WTC11 (cell line): ENCODE measurements around the gene DTNB. TPM values are rescaled to one million over a fixed set of nuclear protein-coding genes. Genes with fewer than 3 reads are reported as not detected.

Experiments
- ATAC-seq: fragments of 200-7000 bp; cut with Tn5 transposase; 2 replicates; pipeline ENCODE4 v1.10.0; 2021; ENCODE audit warnings: mild to moderate bottlenecking, moderate library complexity
- CTCF ChIA-PET: fragments of 300-600 bp; sonication (Branson Sonifier 250); formaldehyde crosslinking; loops from one replicate; lab custom pipeline; 2021; ENCODE audit warnings: antibody characterized with exemption; lab: Charles Lee
- POLR2A ChIA-PET: fragments of 350-600 bp; sonication (Branson Sonifier 250); formaldehyde crosslinking; loops from one replicate; lab custom pipeline; 2021; ENCODE audit warnings: antibody characterized with exemption; lab: Charles Lee
- DNase-seq: peaks from one replicate; pipeline ENCODE4 v3.0.0; 2021; ENCODE audit warnings: low spot score
- H3K27ac Mint-ChIP-seq: 2 replicates; pipeline ENCODE4 v1.8.0; 2021; ENCODE audit warnings: mixed read lengths
- H3K27me3 Mint-ChIP-seq: 2 replicates; pipeline ENCODE4 v1.8.0; 2021; ENCODE audit warnings: low read depth, mild to moderate bottlenecking, moderate library complexity, mixed read lengths
- H3K36me3 Mint-ChIP-seq: 2 replicates; pipeline ENCODE4 v1.8.0; 2021; ENCODE audit warnings: mixed read lengths
- H3K4me1 Mint-ChIP-seq: 2 replicates; pipeline ENCODE4 v1.8.0; 2022; ENCODE audit warnings: mixed read lengths
- H3K4me3 Mint-ChIP-seq: 2 replicates; pipeline ENCODE4 v1.8.0; 2021; ENCODE audit warnings: mild to moderate bottlenecking, moderate library complexity, mixed read lengths
- H3K9me3 Mint-ChIP-seq: 2 replicates; pipeline ENCODE4 v1.8.0; 2021; ENCODE audit warnings: mixed read lengths
- AFF4 ChIP-seq: sonication (generic); formaldehyde crosslinking; IDR thresholded peaks from 2 replicates; pipeline ENCODE4 v1.8.1; 2023; ENCODE audit warnings: mild to moderate bottlenecking, missing genetic modification reagents, borderline replicate concordance
- CBFB ChIP-seq: sonication (generic); formaldehyde crosslinking; IDR thresholded peaks from 2 replicates; pipeline ENCODE4 v1.8.1; 2022; ENCODE audit warnings: mild to moderate bottlenecking, low read depth, missing genetic modification reagents
- CREB1 ChIP-seq: sonication (generic); formaldehyde crosslinking; IDR thresholded peaks from 2 replicates; pipeline ENCODE4 v1.8.0; 2023; ENCODE audit warnings: mild to moderate bottlenecking, missing genetic modification reagents
- ERG ChIP-seq: fragments of 250-450 bp; sonication (Bioruptor Pico); IDR thresholded peaks from 2 replicates; pipeline ENCODE4 v1.8.0; 2021; ENCODE audit warnings: mild to moderate bottlenecking
- FOXJ3 ChIP-seq: sonication (generic); formaldehyde crosslinking; IDR thresholded peaks from 2 replicates; pipeline ENCODE4 v1.9.0; 2021; ENCODE audit warnings: missing genetic modification reagents, mild to moderate bottlenecking, borderline replicate concordance
- FOXP1 ChIP-seq: sonication (generic); formaldehyde crosslinking; IDR thresholded peaks from 2 replicates; pipeline ENCODE4 v1.8.0; 2022; ENCODE audit warnings: missing genetic modification reagents, mild to moderate bottlenecking, moderate library complexity, borderline replicate concordance
- GABPB1 ChIP-seq: sonication (generic); formaldehyde crosslinking; IDR thresholded peaks from 2 replicates; pipeline ENCODE4 v1.8.1; 2023; ENCODE audit warnings: mild to moderate bottlenecking, missing genetic modification reagents
- GTF2I ChIP-seq: fragments of 250-450 bp; sonication (Bioruptor Pico); conservative IDR thresholded peaks from 2 replicates; pipeline ENCODE4 v1.4.0; 2021; ENCODE audit warnings: mild to moderate bottlenecking
- HMGXB4 ChIP-seq: sonication (generic); formaldehyde crosslinking; IDR thresholded peaks from 2 replicates; pipeline ENCODE4 v1.8.1; 2023; ENCODE audit warnings: mild to moderate bottlenecking, moderate library complexity, missing genetic modification reagents
- JUN ChIP-seq: sonication (generic); formaldehyde crosslinking; IDR thresholded peaks from 2 replicates; pipeline ENCODE4 v1.8.0; 2023; ENCODE audit warnings: mild to moderate bottlenecking, missing genetic modification reagents
- MYBL2 ChIP-seq: sonication (generic); formaldehyde crosslinking; IDR thresholded peaks from 2 replicates; pipeline ENCODE4 v1.8.1; 2023; ENCODE audit warnings: mild to moderate bottlenecking, moderate library complexity, missing genetic modification reagents
- PRDM15 ChIP-seq: sonication (generic); formaldehyde crosslinking; IDR thresholded peaks from 2 replicates; pipeline ENCODE4 v1.8.0; 2022; ENCODE audit warnings: missing genetic modification reagents
- PREB ChIP-seq: sonication (generic); formaldehyde crosslinking; IDR thresholded peaks from 2 replicates; pipeline ENCODE4 v1.8.1; 2022; ENCODE audit warnings: mild to moderate bottlenecking, missing genetic modification reagents, moderate library complexity, borderline replicate concordance
- PRRX2 ChIP-seq: fragments of 250-450 bp; sonication (Bioruptor Pico); IDR thresholded peaks from 2 replicates; pipeline ENCODE4 v1.8.0; 2021; ENCODE audit warnings: mild to moderate bottlenecking
- RELA ChIP-seq: sonication (generic); formaldehyde crosslinking; IDR thresholded peaks from 2 replicates; pipeline ENCODE4 v1.8.1; 2022; ENCODE audit warnings: missing genetic modification reagents, mild to moderate bottlenecking, borderline replicate concordance
- RORB ChIP-seq: fragments of 250-450 bp; sonication (Bioruptor Pico); IDR thresholded peaks from 2 replicates; pipeline ENCODE4 v1.9.0; 2021; ENCODE audit warnings: mild to moderate bottlenecking
- TEAD1 ChIP-seq: sonication (generic); formaldehyde crosslinking; IDR thresholded peaks from 2 replicates; pipeline ENCODE4 v1.8.0; 2022; ENCODE audit warnings: mild to moderate bottlenecking, missing genetic modification reagents
- ZBTB21 ChIP-seq: sonication (generic); formaldehyde crosslinking; IDR thresholded peaks from 2 replicates; pipeline ENCODE4 v1.8.1; 2023; ENCODE audit warnings: mild to moderate bottlenecking, missing genetic modification reagents, borderline replicate concordance
- ZNF532 ChIP-seq: fragments of 250-450 bp; sonication (Bioruptor Pico); IDR thresholded peaks from 2 replicates; pipeline ENCODE4 v1.9.0; 2021; ENCODE audit warnings: mild to moderate bottlenecking, borderline replicate concordance
- total RNA-seq: library from RNA; stranded (reverse); gene quantifications from 3 replicates; pipeline ENCODE4 v1.2.3, GENCODE V29; 2021

Gene DTNB
- total RNA-seq, 1 experiment from 2014 or later, result 39.9 TPM

GRCh38 chr2:25358836-25359235 is 314.5 kb downstream of the DTNB start:
- Mint-ChIP-seq H3K4me1 (peaks cover 10% of the 10 kb centered on the region), H3K4me3 (no peak overlapping the region), H3K27me3 (peaks cover 66% of the 10 kb centered on the region), H3K36me3 (no peaks in the 10 kb centered on the region), H3K27ac (no peak overlapping the region), H3K9me3 (0 out of 2 replicates have a peak, but pooled peaks cover 7% of the 10 kb centered on the region)
- no peak for ATAC-seq
- CTCF ChIA-PET, result interaction anchor here (0.8 kb wide), 1 partner anchor 306 kb away, joined by 3 read pairs; no protein-coding TSS in a partner anchor
- no peak for DNase-seq
- POLR2A ChIA-PET, result no interaction called here
- no peak for TF ChIP-seq TEAD1 (CRISPR knock-in tag)
- no peak for TF ChIP-seq FOXP1 (CRISPR knock-in tag)
- no peak for TF ChIP-seq RELA (CRISPR knock-in tag)
- TF ChIP-seq GABPB1 (CRISPR knock-in tag), result no peak
- TF ChIP-seq PRDM15 (CRISPR knock-in tag), result no peak
- no peak for TF ChIP-seq FOXJ3 (CRISPR knock-in tag)
- no peak for TF ChIP-seq ERG (CRISPR knock-in tag)
- no peak for TF ChIP-seq AFF4 (CRISPR knock-in tag)
- TF ChIP-seq JUN (CRISPR knock-in tag), result no peak

GRCh38 chr2:25358249-25358815 is 315.0 kb downstream of the DTNB start:
- CTCF ChIA-PET, result no interaction called here
- Mint-ChIP-seq H3K27ac (no peak overlapping the region), H3K36me3 (no peaks in the 10 kb centered on the region), H3K27me3 (peaks cover 61% of the 10 kb centered on the region), H3K4me1 (peaks cover 10% of the 10 kb centered on the region), H3K9me3 (0 out of 2 replicates have a peak, but pooled peaks cover 7% of the 10 kb centered on the region), H3K4me3 (no peak overlapping the region)
- TF ChIP-seq HMGXB4 (CRISPR knock-in tag) (no peak), ZNF532 (CRISPR knock-in tag) (no peak), CREB1 (no peak), ZBTB21 (CRISPR knock-in tag) (no peak), RELA (CRISPR knock-in tag) (no peak), MYBL2 (CRISPR knock-in tag) (no peak), PREB (CRISPR knock-in tag) (no peak), RORB (CRISPR knock-in tag) (no peak), PRRX2 (CRISPR knock-in tag) (no peak), GTF2I (no peak), CBFB (CRISPR knock-in tag) (no peak)
- ATAC-seq, result no peak
- DNase-seq, result no peak
- POLR2A ChIA-PET, result no interaction called here
